ENCODE data around the gene ICOSLG.

DNA sequence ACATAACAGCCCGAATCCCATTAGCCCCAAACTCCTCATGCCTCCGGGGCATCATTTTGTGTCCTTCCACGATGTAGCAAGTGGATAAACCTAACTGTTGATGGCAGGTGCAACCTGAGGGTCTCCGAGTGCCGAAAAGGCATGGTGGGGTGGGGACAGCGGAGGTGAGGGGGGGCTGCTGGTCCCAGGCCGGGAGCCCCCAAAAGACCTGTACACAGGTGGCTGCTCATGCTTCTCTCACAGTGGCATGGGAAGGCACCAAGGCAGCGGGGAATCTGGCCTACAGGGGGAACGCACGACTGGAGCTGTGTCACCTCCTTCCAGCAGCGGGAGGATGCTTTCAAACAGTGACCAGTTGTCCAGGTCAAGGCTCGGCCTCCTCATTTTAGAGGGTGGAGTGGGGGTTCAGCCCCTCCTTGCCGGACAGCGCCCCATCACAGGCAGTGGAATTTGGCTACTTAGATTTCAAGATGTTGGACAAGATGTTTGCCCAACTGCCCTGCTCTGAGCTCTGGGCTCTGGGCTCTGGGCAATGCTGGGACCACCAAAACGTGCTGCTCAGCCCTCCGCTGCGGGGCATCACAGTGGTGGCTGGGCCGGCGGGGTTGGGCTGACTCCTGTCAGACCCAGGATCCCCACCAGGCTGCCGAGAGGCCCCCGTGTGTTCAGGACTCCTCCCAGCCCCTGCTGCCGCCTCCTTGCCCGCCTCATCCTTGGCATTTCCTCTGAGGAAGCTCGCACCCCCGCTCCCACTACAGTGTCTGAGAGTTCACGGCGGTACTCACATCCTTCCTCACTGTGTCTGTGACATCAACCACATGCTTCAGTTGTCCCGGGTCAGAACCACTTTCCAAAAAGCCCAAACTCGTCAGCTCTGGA, 13.3 kb upstream of the ICOSLG start:
- TF ChIP-seq, protein P1, sequence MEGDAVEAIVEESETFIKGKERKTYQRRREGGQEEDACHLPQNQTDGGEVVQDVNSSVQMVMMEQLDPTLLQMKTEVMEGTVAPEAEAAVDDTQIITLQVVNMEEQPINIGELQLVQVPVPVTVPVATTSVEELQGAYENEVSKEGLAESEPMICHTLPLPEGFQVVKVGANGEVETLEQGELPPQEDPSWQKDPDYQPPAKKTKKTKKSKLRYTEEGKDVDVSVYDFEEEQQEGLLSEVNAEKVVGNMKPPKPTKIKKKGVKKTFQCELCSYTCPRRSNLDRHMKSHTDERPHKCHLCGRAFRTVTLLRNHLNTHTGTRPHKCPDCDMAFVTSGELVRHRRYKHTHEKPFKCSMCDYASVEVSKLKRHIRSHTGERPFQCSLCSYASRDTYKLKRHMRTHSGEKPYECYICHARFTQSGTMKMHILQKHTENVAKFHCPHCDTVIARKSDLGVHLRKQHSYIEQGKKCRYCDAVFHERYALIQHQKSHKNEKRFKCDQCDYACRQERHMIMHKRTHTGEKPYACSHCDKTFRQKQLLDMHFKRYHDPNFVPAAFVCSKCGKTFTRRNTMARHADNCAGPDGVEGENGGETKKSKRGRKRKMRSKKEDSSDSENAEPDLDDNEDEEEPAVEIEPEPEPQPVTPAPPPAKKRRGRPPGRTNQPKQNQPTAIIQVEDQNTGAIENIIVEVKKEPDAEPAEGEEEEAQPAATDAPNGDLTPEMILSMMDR (IDR thresholded peaks at IDR 0.05) = no peak
- TF ChIP-seq POLR2A (IDR thresholded peaks at IDR 0.05) (no peak), EP300 (IDR thresholded peaks at IDR 0.05) (no peak)
